ENCODE measurements around the gene TRMT11.
"Not testable (repeated sequence)": the region's sequence is repeated elsewhere in the genome, so short reads cannot be mapped to it uniquely, and the experiment has no call there.

The TRMT11 gene

DNA sequence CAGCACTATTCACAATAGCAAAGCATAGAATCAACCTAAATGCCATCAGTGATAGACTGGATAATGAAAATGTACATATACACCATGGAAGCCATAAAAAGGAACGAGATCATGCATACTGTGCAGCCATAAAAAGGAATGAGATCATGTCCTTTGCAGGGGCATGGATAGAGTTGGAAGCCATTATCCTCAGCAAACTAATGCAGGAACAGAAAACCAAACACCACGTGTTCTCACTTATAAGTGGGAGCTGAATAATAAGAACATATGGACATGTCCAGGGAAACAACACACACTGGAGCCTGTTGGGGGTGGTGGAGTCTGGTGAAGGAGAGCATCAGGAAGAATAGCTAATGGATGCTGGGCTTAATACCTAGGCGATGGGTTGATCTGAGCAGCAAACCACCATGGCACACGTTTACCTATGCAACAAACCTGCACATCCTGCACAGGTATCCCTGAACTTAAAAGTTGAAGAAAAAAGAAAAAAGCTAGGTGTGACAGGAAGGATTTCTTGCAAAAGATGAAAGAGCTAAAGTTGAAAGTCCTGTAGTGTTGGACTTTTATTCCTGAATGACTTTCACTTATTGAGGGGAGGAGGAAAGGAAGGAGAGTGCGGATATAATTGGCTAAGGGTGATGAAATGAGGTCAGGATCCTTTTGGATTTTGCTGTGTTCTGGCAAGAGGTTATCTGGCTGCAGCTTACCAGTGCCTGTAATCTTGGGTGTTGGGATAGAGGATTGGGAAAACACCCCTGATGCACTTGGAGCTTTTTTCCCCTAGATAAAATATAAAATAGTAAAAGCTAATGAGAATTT, 8.5 kb downstream of the TRMT11 start:
- FAIRE-seq = no peak

DNA sequence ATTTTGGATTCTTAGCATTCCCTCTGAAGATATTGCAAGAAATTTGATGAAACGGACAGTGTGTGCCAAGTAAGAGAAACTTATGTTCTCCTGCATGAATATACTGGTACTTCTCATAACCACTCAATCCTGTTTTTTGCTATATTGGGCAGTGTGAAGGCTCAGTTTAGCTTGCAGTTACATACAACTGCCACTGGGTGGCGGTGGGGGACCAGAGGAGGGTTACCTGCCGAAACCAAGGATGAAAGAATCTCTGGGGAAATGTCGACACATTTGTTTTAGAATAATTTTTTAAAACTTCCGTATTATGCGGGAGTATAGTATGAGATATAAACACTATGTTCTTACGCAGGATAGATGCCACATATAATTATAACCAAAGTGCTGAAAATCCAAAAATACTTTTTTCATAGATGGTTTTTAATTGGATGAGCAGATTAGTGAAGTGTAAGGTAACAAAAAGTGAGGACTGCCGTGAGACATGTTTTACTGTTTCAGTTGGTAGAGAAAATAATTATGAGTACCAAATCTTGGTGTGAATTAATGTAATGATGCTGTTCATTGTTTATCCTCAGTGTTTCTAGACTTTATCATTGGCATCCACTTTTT, 9.7 kb downstream of the TRMT11 start:
- peak; percentile 94 for FAIRE-seq

DNA sequence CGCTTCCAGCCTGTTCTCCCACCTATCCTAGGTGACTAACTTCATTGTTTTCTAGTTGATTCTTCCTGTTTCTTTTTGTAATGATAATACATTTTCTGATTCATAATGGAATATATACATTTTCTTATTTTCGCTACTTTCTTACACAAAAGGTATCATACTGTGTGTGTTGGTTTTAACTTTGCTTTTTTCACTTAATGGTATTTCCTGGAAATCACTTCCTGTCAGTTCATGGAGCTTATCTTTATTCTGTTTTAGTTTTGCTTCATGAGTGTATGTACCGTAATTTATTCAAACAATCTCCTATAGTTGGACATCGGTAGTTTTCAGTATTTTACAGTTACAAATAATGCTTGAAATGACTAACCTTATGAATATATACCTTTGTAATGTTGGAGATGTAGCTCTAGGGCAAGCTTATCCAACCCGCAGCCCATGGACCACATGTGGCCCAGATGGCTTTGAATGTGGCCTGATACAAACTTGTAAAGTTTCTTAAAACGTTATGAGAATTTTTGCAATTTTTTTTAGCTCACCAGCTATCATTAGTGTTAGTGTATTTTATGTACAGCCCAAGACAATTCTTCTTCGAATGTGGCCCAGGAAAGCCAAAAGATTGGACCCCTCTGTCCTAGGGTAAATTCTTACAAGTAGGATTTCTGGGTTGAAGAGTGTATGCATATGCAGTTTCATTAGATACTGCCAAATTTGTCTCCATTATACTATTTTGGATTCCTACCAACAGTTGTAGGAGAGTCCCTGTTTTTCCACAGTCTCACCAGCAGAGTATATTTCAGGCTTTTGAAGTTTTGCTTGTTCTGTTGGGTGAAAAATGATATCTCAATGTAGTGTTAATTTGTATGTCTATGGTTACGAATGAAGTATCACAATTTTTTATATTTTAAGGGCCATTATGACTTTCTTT, 16.7 kb downstream of the TRMT11 start:
- no peak for FAIRE-seq

GRCh38 chr6:126007800-126008199, 21.5 kb downstream of the TRMT11 start:
- no peak for FAIRE-seq

GRCh38 chr6:126010040-126010439, 23.7 kb downstream of the TRMT11 start:
- FAIRE-seq = no peak

GRCh38 chr6:126015863-126016262, 29.5 kb downstream of the TRMT11 start:
- FAIRE-seq = no peak

DNA sequence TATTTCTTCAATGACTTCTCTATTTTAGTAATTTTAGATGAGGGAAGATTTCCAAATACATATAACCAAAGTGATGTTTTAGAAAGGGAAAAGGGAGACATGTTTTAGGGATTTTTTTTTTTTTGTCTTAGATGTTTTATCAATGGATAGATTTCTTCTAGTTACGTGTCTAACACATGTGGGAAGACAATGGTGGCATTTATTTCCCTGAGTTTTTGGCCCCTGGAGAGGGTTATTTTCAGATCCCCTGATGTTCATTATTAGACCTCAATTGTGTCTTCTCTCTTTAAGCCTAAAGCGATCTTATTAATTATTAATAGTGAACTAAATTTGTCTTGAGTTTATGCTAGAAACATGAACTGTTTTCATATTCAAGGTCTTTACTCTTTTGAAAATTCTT, 30.3 kb downstream of the TRMT11 start:
- no peak for FAIRE-seq

DNA sequence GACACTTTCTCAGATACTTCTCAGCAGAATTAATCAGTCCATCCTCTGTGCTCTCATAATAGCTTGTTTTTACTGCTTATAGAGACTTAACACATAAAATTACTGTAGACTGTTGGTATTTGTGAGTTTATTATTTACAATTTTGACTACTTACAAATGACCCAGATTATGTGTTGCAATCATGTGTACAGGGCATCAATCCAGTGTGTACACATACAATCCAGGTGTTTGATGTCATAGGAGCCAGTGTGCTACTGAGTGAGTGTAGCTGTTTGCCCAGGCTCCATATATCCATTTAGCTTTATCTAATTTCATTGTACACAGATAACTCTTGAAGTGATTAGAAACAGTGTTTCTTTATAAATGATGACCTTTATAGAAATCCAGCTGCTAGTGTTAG, 31.3 kb downstream of the TRMT11 start:
- FAIRE-seq = no peak

DNA sequence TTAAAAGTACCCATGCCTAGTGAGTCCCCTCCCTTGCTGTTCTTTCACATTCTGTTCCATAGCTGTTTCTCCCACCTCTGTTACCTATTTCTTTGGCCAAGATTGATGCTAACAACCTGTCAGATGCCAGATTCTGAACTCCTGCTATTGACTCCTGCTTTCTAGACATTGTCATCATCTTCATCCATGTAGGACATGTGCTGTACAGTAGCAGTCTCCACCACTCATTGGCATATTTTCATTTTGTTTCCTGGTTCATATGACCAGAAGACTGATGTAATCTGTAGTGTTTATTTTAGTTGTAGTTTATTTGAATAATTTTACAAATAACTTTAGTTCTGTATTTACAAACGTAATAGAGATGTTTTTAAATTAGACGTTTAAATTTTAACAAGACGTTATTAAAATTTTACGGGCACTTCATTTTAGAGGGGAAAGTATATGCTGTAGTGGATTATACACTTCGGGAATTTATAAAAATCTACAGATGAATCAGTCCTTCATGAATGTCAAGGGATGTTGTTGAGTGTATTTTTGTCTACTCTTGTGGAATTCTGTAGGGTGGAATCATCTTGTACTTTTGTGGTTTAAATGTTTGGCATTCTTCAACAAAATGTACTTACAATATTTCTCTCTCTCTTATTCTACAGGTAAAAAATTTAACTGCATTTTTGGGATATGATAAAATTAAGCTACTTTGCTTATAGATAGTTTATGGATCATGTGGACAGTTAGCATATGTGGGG, 34.1 kb downstream of the TRMT11 start:
- FAIRE-seq = no peak

- not testable (repeated sequence) for FAIRE-seq
These were observed 37.1 kb downstream of the TRMT11 start for GRCh38 chr6:126023474-126023873.

- no peak for FAIRE-seq
These were observed 39.7 kb downstream of the TRMT11 start for GRCh38 chr6:126026001-126026400.

DNA sequence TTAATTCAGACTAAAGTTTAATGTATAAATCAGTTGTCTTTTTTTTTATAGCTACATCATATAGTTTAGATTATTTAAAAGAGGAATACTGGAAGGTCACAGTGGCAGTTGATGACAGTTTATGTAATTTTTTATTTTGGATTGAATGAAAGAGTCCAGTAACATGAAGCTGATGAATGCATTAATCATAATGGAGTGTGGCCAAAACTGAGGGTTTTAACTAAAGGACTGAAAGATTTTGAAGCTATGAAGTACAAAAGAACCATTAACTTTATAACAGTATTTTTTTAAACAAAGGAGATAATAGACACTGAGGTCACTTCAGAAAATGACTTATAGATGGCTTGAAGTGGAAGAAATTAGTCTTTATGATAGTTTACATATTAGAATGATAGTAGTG, 41.3 kb downstream of the TRMT11 start:
- FAIRE-seq = peak; percentile 27

GRCh38 chr6:126030045-126030444, 43.7 kb downstream of the TRMT11 start:
- no peak for FAIRE-seq

GRCh38 chr6:126033696-126034095, 47.4 kb downstream of the TRMT11 start:
- peak; percentile 84 for FAIRE-seq

DNA sequence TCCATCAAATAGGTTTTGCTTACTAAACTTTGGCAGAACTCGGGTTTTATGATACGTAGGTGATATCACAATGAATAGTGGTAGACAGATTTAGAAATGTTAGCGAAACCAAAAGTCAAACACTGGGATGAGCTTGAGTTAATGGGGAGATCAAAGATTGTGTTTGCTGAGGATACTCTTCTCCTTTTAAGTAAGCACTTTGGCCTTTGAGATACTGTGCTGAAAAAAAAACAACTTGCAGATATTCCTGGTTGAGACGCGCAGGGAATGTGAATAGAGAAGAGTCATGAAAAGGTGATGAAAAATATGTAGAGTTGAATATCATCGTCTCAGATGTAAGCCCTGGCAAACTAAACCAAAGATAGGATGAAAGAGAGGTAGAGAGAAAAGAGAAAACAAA, 48.3 kb downstream of the TRMT11 start:
- FAIRE-seq = no peak

DNA sequence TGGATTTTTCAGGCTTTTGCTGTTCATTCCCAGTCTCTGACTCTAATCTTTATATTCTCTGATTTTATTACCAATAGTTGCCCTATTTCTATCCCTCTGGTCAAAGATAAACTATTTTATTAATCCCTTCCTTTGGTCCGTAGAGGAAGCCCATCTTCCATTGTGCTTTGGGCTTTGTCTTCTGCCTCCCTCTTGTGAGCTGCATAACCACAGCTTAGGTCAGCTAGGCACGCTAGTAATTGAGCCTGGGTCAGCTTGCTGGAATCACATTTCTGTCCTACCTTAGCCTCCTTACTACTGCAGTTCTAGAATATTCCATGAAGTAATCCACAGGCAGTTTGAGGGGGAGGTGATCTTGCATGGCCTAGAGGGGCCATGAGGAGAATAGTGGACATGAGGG, 49.4 kb downstream of the TRMT11 start:
- FAIRE-seq = no peak

GRCh38 chr6:126038234-126038633, 51.9 kb downstream of the TRMT11 start:
- no peak for FAIRE-seq

DNA sequence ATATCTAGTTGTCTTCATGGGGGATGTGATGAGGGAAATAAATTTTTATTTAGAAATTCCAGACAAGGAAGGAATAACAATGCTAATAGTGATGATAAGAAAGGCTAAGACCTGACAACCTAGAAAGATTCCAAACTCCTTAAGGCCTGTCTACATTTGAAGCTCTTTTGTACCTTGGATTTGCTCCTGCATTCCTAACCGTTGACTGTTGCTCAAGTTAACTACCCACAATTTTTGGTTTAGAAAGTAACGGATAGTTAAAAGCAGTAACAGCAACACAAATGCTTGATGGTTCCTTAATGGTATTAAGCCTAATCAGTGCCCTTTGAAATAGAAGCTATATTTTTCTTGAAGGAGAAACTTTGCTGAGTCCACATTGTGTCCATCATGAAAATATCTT, 52.9 kb downstream of the TRMT11 start:
- no peak for FAIRE-seq

- FAIRE-seq = no peak
These were observed 54.1 kb downstream of the TRMT11 start for GRCh38 chr6:126040394-126040793.

GRCh38 chr6:126040826-126041225, 54.5 kb downstream of the TRMT11 start:
- no peak for FAIRE-seq

GRCh38 chr6:126041516-126041915, 55.2 kb downstream of the TRMT11 start:
- FAIRE-seq = no peak

DNA sequence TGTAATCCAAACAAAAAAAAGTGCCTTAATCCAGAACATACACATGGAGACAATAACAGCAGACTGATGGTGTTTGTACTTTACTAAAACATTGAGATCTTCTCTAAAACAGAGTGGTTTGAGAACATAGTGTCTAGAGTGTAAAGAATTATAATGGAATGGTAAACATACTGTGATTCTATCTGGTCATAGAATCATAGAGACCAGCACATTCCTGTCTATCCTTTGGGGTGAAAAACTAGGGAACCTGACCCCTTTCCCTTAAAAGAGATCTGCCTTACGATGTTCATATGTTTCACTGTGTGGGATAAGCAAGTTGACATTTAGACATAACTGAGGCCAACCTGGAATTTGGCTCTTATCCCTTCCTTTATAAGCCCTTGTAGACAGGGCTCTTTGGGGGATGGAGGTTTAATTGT, 55.7 kb downstream of the TRMT11 start:
- FAIRE-seq = no peak

GRCh38 chr6:126047648-126048047, 61.3 kb downstream of the TRMT11 start:
- no peak for FAIRE-seq
